Measurements from ENCODE around the gene DAAM2. TPM values are rescaled to one million over a fixed set of nuclear protein-coding genes. Genes with fewer than 3 reads are reported as not detected.

DAAM2 gene
- total and polyA plus RNA-seq, 9 of the 15 experiments (the other 6 are each of a cell fraction or from before 2014, with no cell fraction given), result 0.01 to 0.07 TPM; not detected in 7

DNA sequence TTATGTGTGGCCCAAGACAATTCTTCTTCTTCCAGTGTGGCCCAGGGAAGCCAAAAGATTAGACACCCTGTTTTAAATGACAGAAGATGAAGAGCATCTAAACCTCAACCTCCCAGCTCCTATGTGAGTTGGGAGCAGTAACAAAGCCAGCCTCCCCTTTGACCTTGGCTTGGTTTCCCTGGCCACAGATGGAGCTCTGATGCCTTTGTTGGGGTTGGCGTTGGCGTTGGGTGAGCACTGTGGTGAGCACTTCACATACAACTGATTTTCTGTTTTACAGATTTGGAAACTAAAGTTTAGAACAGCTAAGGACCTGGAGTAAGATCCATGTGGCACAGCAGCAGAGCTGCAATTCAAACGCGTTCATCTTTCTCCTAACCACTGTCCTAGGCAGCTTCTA is 22.1 kb downstream of the DAAM2 start:
- DNase-seq (ENCODE audit: extremely low read depth in 1 of 4, low spot score in 3 of 4) (no peak), FAIRE-seq (no peak)
- in situ Hi-C loops (cut with MboI), result no loop called here

More for the DNA sequence above, 22.1 kb downstream of the DAAM2 start:
- Histone ChIP-seq H3K4me3 (no peak overlapping the region), H3K9me1 (ENCODE audit: control insufficient read depth, insufficient read depth, low read length) (no peaks in the 10 kb centered on the region), H2AFZ (ENCODE audit: low read depth, low read length) (no peak overlapping the region), H3K4me2 (ENCODE audit: insufficient read depth, low read length) (no peak overlapping the region), H3K27ac (ENCODE audit: extremely low read depth, low read depth, low read length) (no peak overlapping the region), H3K36me3 (ENCODE audit: control insufficient read depth, insufficient read depth, low read length) (no peaks in the 10 kb centered on the region), H3K4me1 (replicated peaks in 1 of 2; ENCODE audit: control insufficient read depth in 2 of 2, insufficient read depth in 2 of 2, low read length in 2 of 2) (no peaks in the 10 kb centered on the region), H3K9me3 (replicated peaks; ENCODE audit: control insufficient read depth, insufficient read depth, low read depth, low read length) (no peaks in the 10 kb centered on the region), H3K27me3 (ENCODE audit: control insufficient read depth in 2 of 2, insufficient read depth in 2 of 2, low read length in 2 of 2) (peaks cover 3 to 8% of the 10 kb centered on the region in 2 experiments; a peak in 1 of 5 replicates), H4K20me1 (replicated peaks; ENCODE audit: control insufficient read depth, insufficient read depth, low read length) (0 out of 2 replicates have a peak, but pooled peaks cover 2% of the 10 kb centered on the region), H3K79me2 (ENCODE audit: control insufficient read depth, insufficient read depth, low read length) (no peaks in the 10 kb centered on the region), H3K9ac (ENCODE audit: insufficient read depth in 1 of 2, low read depth in 2 of 2, low read length in 2 of 2) (no peak overlapping the region)
- no peak for ATAC-seq
- BruUV-seq (replicated peaks), result no TSS peak
- CTCF ChIA-PET (ENCODE audit: low intra/inter-chr PET ratio), result no interaction called here
- POLR2A ChIA-PET, result interaction anchor here (0.9 to 1.8 kb wide), 2 partner anchors 18 to 27 kb away, joined by 4 read pairs; no protein-coding TSS in a partner anchor
- WGBS (ENCODE audit: insufficient coverage, low coverage, missing lambda C conversion rate), result 2% methylated on average over 4 of the region's 4 CpGs
- intact Hi-C loops (cut with micrococcal nuclease), result no loop called here
- TF ChIP-seq GTF2A2 (tag; IDR thresholded peaks at IDR 0.05) (no peak), ASH1L (IDR thresholded peaks at IDR 0.05; ENCODE audit: borderline replicate concordance, low read depth, partially characterized antibody) (no peak), CREBBP (IDR thresholded peaks at IDR 0.05; ENCODE audit: low read depth, low read length) (no peak), POLR2AphosphoS5 (IDR thresholded peaks at IDR 0.05; ENCODE audit: control insufficient read depth, insufficient read depth, low read depth, low read length) (no peak), RNF219 (CRISPR knock-in tag; IDR thresholded peaks at IDR 0.05) (no peak), DACH1 (IDR thresholded peaks at IDR 0.05; ENCODE audit: partially characterized antibody) (no peak)
- TF ChIP-seq, protein P1, sequence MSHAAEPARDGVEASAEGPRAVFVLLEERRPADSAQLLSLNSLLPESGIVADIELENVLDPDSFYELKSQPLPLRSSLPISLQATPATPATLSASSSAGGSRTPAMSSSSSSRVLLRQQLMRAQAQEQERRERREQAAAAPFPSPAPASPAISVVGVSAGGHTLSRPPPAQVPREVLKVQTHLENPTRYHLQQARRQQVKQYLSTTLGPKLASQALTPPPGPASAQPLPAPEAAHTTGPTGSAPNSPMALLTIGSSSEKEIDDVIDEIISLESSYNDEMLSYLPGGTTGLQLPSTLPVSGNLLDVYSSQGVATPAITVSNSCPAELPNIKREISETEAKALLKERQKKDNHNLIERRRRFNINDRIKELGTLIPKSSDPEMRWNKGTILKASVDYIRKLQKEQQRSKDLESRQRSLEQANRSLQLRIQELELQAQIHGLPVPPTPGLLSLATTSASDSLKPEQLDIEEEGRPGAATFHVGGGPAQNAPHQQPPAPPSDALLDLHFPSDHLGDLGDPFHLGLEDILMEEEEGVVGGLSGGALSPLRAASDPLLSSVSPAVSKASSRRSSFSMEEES (CRISPR knock-in tag; IDR thresholded peaks at IDR 0.05), result no peak
